Erythroblast (primary cell): ENCODE data around the gene MIER2.

Experiments used
- GATA1 ChIP-seq: IDR thresholded peaks from 2 replicates; pipeline ENCODE4 v1.6.1; 2011; ENCODE audit warnings: low read depth, mild to moderate bottlenecking, control low read depth, low read length, moderate library complexity
- POLR2A ChIP-seq: IDR thresholded peaks from 2 replicates; pipeline ENCODE4 v1.6.1; 2011; ENCODE audit warnings: mild to moderate bottlenecking, low read length

- TF ChIP-seq POLR2A, result no peak
- TF ChIP-seq GATA1, result no peak
Observed at GRCh38 chr19:327291-328024, 17.1 kb downstream of the MIER2 start.
